Activated T-cell treated with anti-CD3 and anti-CD28 coated beads for 4 hours (primary cell): Measurements from ENCODE around the gene TMEM40.
A peak's percentile ranks its signal among the peaks of the same experiment; 100 is the strongest.
"Not testable (repeated sequence)": the region's sequence is repeated elsewhere in the genome, so short reads cannot be mapped to it uniquely, and the experiment has no call there.

ENCODE experiments used
- DNase-seq: peaks from one replicate; pipeline ENCODE4 v3.0.0-alpha.2; 2020

Gene TMEM40

GRCh38 chr3:12748477-12748876, 10.6 kb downstream of the TMEM40 start:
- no peak for DNase-seq

DNA sequence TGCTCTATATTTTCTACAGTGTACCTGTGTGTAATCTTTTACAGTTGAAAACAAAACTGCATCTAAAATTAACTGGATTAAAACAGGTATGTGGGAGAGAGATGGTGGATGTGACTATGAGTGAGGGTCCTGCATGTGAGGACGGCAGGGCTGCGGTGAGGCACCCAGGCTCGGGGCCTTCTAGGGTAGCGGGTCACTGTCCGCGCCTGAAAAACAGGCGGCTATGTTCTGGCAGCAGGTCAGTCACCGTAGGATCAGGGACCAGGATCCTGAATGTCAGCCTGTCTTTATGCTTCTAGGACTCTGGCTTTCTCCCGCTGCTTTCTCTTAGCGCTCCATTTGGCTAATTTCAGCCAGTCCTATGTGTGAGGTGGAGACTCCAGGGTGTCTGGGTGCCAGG, 12.6 kb downstream of the TMEM40 start:
- no peak for DNase-seq

GRCh38 chr3:12744326-12744725, 14.7 kb downstream of the TMEM40 start:
- no peak for DNase-seq

DNA sequence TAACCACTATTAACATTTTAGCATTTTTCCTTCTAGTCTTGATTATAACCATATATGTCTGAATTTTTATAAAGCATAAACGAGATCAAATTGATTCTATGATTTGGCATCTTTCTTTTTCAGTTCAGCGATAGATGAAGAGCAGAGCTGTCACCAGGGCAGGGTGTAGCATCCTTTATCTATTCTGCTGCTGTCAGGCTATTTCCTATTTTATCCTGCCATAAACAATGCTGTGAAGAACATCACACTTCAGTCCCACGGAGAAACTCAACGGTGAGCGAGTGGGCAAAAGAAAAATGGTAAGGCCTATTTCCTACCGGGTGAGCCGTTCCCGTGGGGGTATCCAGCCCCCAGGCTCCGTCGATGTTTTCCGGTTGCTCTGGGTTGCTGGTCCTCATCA, 15.5 kb downstream of the TMEM40 start:
- DNase-seq, result no peak

DNA sequence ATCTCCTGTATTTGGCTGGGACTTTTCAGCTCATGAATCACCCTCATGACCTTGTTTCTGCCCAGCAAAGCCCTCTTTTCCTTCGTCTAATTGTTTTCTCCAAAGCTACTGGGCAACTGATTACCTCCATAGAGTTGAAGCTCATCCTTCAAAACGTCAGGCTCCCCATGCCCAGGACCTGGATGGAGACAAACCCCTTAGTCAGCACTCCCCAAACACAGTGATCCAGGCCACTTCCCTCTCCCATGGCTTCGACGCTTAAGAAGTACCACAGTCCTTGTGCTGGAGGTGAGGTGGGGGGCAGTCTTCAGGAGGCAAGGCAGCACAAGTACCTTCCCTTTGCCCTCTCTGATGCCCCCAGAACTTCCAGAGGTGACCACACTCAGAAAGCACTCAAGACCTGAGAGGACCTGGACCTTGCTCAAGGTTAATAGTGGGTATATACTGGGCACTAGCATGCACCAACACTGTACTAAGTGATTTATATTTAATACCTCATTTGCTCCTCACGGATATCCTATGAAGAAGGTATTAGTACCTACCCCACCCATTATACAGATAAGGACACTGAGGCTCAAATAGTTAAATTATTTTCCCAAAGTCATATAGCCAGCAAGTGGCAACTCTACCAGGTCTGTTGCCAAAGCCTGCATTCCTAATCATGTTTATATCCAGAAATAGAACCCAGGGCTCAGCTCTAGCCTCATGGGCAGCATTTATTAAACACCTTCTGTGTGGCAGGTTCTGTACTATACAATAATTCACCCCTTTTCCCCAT, 16.5 kb downstream of the TMEM40 start:
- no peak for DNase-seq

DNA sequence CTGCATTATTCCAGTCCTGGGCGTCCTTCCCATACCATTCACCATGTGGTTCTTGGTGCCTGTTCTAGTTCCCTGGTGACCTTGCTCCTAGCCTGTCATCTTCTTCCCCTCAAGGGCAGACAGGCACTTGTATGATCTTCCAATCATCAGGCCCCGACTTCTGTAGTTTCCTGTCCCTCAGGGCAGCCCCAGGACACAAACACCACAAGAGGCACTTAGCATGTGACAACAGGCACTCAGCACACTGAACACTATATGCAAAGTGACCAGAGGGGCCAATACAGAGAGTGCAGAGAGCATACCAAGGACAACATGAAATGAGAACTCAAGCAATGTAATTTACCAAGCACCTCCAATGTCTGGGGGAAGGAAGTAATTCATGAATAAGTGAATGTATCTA, 17.9 kb downstream of the TMEM40 start:
- DNase-seq, result no peak

DNA sequence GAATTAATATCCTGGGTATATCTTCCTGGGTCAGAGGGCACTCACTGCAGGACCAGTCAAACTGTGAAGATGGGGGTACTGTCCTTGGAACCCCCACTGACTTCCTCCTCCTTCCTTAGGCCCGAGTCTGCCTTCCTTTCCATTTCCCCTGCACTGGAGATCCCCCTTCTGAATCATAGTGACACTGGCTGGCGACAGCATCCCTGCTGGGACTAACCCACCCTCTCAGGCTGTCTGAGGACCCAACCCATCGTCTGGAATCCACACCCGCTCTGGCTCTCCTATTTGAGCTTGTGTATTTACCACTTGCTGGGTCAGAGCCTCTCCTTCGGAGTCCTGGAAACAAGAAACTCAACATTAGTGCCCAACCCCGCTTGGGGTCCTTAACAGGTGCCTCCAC, 21.2 kb downstream of the TMEM40 start:
- DNase-seq, result no peak

GRCh38 chr3:12737319-12737718, 21.7 kb downstream of the TMEM40 start:
- DNase-seq, result no peak

DNA sequence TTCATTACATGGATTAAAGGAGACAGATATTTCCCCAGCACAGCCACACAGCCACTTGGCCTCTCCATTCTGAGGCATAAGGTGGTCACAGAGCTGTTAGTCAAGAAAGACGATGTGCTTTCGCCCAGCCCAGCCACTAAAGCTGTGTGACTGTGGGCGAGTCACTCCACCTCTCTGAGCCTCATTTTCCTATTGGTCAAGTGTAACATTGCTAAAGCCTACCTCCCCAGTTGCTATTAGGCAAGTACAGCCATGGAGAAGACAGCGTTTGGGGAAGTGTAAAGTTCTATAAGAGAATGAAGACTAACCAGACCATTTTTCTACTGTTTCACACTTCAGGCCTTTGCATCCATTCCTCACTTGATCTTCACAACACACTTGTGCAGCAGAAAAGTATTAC, 24.1 kb downstream of the TMEM40 start:
- no peak for DNase-seq

DNA sequence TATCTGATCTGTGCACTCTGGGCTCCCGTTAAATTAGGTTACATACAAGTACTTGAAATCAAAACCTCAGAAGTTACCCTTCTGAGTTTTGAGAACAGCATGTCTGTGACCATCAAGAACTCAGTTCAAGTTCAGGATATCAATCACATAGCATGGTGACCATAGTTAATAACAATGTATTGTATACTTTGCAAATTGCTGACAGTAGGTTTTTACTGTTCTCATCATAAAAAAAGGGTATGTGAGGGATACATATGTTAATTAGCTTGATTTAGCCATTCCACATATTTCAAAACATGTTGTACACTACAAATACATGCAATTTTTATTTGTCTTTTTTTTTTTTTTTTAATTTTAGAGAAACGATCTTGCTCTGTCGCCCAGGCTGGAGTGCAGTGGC, 25.5 kb downstream of the TMEM40 start:
- no peak for DNase-seq

GRCh38 chr3:12730506-12731242, 28.4 kb downstream of the TMEM40 start:
- no peak for DNase-seq

DNA sequence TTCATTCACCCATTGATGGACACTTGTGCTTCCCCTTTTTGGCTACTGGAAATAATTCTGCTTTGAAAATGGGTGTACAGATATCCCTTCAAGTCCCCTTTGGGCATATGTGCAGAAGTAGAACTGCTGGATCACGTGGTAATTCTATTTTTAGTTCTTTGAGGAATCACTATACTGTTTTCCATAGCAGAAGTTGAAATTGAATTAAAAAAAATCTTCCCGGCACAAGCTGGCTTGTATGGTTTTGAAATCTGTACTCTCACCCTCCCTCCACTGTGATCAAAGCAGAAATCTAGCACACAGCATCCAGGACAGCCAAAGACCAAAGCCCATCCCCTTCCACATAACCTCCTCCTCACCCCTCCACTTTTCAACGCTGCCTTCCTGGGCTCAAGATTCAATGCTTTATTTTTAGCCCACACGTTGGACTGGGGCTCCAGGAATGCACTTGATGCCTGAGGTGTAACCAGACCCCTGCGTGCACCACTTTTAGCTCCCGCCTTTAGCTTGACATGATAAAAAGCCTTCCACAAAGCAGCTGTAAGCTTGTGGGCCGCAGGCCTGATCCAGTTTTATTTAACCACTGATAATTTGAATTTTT, 29.9 kb downstream of the TMEM40 start:
- no peak for DNase-seq

DNA sequence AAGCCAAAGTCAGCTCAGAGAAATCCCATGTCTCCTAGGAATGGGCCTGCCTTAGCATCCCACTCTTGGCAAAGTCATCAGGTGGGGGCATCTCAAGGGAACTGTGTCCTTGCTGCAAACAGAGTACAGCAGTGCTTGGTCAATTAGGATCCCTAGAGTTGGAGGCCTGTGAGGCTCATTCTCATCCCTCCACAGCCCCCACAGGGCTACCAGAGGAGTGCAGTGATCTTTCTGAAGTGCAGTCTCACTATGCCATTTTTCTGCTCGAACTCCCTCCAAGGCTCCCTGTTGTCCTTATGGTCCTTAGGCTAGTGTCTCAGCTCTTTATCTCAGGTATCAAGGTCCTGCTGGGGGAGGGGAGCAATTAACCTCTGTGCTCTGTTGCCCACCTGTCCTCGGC, 31.1 kb downstream of the TMEM40 start:
- no peak for DNase-seq

GRCh38 chr3:12727481-12727880, 31.6 kb downstream of the TMEM40 start:
- DNase-seq, result no peak

DNA sequence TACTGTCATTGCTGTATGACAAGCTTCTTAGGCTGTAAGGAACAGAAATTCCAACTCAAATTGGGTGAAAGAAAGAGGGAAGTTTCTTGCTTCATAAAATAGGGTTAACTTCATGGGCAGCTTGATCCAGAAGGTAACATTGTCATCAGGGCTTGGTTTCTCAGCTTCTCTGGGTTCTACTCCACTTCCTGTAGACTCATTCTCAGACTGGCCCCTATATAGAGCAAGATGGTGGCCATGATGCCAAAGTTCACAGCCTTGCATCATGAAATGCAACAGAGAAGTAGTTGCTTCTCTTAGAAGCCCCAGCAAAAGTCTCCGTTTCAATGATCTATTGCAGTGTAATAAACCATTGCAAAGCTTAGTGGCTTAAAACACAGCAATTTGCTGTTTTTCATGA, 33.6 kb downstream of the TMEM40 start:
- no peak for DNase-seq

- DNase-seq, result no peak
Measured at GRCh38 chr3:12724794-12725193, 34.3 kb downstream of the TMEM40 start.

DNA sequence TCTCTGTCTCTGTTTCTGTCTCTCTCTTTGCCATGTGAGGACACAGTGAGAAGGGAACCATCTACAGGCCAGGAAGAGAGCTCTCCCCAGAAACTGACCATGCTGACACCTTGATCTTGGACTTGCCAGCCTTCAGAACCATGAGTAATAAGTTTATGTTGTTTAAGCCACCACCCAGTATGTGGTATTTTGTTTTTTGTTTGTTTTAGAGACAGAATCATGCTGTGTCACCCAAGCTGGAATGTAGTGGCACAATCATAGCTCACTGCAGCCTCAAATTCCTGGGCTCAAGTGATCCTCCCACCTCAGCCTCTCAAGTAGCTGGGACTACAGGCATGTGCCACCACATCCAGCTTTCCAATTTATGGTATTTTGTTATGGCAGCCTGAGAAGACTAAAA, 35.7 kb downstream of the TMEM40 start:
- not testable (repeated sequence) for DNase-seq

- DNase-seq, result no peak
Measured at GRCh38 chr3:12722226-12722625, 36.8 kb downstream of the TMEM40 start.

- peak; percentile 59 for DNase-seq
Measured at GRCh38 chr3:12719984-12720898, 38.8 kb downstream of the TMEM40 start.

GRCh38 chr3:12719541-12719940, 39.5 kb downstream of the TMEM40 start:
- no peak for DNase-seq

GRCh38 chr3:12716605-12717151, 42.4 kb downstream of the TMEM40 start:
- no peak for DNase-seq

- no peak for DNase-seq
Measured at GRCh38 chr3:12714278-12714677, 44.8 kb downstream of the TMEM40 start.

- no peak for DNase-seq
Measured at GRCh38 chr3:12710062-12710461, 49.0 kb downstream of the TMEM40 start.
